ENCODE data around the gene SCN8A.

Gene SCN8A

DNA sequence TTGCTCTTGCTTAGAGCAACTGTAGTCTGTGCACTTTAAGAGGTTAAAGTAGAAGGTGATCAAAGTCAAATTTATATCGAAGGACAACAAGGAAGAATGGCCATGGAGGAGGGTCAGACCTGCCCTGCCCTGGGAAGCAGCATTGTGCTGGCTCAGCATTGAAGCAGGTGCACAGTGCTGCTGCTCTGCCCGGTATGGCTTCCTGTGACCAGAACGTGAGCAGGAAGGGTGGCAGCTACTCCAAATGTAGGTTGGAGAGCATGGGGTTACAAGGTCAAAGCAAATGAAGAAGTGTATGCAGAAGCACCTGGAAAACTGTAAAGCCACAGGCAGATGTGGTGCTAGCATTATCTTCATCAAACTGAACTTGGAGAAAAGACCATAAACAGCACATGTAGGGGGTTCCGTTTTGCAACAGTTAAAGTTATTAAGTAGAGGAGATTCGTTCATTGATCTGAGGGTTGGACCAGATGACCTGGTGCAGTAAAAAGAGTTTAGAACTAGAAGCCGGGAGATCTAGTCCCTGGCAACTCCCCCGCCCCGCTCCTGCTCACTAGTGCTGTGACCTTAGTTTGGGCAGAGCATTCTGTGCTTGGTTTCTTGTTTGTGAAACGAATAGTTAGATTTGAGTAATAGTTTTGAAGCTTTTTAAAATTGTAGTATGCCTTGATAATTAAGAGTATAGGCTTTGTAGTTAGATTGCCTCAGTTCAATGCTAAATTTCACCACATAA is 84.2 kb downstream of the SCN8A start:
- no peak for DNase-seq

DNA sequence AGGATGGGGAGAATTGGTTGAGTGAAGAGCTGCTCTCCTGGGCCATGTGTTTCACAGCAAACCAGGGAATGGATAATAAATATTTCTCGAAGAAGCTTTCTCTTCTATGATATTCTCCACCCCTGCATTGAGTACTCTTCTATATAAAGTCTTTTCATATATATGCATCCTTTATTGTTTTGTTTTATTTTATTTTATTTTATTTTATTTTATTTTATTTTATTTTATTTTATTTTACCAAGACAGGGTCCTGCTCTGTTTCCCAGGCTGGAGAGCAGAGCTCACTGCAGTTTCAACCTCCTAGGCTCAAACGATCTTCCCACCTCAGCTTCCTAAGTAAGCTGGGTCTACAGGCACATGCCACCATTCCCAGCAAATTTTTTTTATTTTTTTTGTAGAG is 85.8 kb downstream of the SCN8A start:
- no peak for DNase-seq

DNA sequence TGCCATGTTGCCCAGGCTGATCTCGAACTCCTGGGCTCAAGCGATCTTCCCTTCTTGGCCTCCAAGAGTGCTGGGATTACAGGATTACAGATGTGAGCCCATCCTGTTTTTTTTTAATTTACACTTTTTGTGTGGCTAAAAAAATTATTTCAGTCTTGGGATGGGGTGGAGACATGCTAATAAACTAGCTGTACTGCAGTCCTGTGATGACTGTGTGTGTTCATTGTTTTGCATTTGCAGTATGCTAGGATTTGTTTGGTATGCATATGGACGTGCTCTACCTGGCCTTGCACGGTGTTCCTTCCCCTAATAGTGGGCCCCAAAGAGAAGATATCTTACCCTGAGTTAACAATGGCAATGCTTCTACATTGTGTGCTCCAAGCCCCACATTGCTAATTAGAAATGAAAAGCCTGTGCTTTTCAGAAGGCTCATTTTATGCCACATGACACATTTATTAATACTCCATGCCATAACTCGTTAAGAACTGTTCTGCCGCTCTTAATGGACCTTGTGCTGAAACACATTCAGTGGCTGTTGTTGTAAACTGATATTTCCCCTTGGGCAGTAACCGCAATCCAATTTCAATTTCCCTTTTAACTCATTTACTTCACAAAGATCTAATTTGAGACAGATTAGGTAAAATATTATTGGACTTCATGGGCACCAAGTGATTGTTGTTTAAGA is 86.4 kb downstream of the SCN8A start:
- DNase-seq: no peak

DNA sequence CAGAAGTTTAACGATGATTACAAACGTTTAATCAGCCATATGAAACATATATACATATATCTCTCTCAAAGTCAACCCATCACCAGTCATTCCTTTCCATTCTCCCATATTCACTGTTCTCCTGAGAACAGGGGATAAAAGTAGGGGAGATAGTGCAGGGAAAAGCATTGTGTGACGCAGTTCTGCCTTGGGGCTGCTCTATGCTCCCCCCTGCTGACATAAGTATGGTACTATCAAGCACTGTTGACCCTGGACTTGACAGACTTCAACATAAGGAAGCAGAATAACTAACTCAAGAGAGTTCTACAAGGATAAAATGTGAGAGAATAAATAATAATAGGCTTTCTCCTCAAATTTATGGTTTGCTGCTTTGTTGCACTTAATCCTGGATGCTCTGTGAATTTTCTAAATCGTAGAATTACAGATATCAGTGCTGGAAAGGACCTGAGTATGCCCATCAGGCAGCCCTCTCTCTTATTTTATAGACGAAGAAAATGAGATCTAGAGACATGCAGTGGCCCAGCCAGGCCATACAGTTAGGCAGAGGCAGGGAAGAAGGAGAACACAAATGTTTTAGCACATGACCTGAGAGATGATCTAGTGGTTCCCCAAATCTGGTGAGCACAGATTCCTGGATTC is 87.2 kb downstream of the SCN8A start:
- no peak for DNase-seq

DNA sequence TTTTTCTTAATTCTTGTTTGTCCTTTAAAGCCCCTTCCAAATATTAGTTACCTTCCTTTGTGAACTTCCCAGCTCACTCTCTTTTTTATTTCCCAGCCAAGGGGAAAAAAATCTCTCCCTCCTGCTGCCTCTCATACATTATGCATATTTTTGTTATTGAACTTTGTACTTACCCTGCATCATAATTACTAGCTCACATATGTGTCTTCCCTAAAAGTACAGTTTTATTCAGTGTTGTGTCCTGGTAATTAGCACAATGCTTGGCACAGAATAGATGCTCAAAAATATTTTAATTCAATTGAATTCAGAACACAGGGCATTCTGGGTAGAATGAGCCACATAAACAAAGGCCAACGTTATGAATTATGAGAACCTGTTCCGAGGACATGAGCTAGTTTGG is 91.9 kb downstream of the SCN8A start:
- DNase-seq: no peak

DNA sequence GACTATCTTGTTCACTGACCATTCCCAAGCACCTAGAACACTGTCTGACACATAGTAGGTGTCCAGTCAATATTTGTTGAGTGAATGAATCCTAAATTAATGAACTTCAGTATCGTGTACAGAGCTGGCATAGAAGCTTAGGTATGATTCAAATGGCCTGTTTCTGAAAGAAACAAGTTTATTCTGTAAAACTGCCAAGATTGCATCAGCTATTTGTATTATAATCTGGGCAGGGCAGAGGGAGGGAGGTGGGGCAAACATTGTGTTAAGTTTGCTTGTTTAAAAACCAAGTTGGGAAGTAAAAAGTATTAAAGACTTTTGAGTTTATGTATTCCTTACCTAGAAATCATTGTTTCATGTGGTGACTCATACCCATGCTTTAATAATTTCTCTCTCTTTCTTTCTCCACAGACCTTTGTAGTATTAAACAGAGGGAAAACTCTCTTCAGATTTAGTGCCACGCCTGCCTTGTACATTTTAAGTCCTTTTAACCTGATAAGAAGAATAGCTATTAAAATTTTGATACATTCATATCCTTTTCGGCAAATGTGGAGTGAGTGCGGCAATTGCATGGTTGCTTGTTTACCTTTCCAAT is 92.8 kb downstream of the SCN8A start:
- no peak for DNase-seq

DNA sequence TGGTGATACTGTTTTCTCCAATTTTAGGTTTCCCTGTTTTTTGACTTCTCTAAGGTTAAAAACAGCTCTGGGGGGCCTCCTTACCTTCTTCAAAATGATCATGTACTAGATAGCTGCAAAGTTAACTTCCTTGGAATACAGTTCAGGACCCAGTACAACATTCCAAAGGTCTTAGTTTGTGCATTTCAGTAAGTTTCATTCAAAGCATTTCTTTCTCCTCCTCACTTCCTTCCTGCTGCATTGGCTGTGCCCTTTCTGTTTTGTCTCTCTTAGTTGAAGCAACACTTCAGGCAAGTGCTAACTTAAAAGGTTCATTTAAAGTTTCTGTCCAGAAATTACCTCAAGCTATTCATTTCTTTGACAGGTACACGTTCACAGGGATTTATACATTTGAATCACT is 95.7 kb downstream of the SCN8A start:
- no peak for DNase-seq

DNA sequence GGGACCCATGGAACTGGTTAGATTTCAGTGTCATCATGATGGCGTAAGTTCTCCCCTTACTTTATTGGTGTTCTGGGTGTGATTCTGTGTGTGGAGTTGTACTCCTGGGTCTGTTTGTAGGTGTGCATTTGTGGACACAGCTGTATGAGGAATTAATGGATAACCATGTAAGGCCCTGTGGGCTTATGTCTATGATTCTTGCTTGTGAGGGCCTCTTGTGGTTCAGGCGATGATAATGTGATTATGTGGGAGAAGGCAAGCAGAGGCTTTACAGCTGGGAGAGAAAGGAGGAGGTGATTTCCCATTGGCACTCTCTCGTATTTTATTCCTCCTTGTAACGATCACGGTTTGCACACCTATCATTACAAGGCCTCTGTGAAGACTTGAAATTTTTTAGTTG is 96.1 kb downstream of the SCN8A start:
- no peak for DNase-seq

DNA sequence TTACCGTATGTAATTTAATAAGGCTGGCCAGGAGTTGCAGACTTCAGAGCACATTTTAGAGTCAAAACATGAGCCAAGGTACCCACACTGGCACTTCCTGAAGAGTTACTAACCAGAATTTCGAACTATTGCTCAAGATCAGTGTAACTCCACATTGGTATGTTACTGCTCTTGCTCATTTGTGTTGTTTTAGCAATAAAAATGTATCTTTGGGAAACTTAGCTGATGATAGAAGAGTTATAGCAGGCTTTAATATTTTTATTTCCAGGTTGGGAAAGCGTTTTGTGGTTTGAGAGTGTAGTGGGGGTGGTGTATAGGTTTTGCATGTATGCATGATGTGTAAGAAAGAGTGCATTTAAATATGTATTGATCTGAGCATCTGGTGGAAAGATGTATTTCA is 96.6 kb downstream of the SCN8A start:
- no peak for DNase-seq

DNA sequence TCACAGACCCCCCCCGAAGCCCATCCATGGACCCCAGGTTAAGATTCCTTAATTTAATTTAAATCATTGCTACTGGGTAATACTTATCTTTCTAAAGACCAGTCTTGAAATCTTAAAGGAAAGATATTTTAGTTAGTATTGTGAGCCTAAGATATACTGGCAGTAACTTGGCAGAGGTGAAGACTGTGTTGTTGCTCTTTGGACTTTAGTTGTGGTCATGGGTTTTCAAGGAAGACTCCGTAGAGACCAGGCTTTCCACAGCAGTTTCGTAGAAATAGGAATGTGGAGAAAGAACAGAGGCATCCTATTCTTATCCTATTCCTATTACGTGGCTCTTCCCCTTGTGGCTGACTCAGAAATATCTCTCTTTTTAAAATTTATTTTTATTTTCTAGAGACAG is 99.0 kb downstream of the SCN8A start:
- no peak for DNase-seq

DNA sequence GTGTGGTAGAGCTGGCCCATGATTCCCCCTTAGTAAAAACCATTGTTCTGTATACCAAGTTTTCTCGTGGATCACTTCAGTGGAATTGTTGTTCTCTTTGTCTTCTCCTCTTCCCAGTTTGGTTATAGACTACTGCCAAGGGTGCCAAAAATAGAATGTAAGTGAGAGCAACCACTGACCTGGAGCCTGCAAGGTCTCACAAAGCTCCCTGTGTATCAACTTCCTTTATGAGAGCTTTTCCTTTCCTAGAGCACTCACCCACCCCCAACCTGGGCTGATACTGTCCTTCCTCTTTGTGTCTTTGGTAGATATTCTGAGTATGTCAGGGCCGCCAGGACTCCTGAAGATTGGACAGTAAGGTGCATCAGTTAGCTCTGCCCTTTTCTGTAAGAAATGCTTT is 101.0 kb downstream of the SCN8A start:
- DNase-seq: no peak

DNA sequence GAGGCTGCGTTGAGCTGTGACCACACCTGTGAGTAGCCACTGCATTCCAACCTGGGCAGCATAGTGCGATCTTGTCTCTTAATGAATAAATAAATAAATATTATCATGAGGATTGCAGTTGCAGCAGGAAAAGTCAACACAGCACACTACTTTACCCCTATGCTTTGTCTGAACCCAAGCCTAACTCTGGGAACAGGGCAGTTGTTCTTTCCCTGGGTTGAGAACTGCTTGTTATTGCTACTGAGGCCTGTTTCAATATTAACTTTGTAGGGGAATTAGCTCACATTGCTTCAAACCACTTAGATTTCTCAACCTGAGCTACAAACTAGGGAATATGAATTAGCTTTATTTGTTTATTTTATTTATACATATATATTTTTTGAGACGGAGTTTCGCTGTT is 102.5 kb downstream of the SCN8A start:
- DNase-seq: no peak

DNA sequence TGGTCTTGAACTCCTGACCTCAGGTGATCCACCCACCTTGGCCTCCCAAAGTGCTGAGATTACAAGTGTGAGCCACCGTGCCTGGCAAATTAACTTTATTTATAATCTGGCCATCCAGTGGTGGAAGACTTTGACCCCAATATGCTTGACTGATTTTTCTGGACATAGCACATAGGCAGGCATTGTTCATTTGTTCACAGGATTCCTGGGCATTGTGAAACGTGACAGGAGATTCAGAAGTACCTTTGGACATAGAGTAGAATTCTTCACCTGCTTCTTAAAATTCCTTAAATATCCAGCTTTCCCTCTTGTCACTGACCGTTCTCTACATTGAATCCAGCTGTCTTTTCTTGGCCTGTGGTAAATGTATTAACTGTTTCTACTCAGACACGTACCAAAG is 103.1 kb downstream of the SCN8A start:
- no peak for DNase-seq

DNA sequence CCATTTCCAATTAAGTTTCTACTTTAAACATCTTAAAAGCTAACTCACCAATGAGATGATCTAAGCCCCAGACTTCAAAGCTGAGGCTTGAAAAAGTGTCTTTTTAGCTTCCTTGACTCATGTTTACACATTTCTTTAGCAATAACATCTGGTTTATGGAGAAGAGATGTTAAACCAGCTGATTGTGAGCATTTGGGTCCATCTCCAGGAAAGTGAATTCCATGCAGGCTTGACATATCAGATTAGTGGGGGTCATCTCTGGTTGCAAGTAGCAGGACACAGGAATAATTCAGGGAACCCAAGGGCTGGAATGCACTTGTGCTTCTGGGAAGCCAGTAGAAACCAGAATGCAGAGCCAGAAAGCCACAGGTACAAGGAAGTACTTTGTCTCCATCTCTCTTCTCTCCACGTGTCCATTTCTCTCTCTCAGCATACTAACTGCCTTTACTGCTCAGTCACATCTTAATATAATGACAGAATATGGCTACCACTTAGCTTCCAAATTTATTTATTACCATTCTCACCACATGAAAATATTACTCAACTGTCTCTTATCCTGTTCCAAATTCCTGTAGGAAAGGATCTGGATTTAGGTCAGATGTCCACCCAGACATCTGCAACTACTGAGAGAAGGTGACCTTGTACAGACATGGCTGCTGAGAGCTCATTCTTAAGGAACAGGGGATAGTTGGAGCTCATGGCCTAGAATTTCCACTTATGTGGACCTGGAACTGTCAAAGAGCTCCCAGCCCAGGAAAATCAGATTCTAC is 104.4 kb downstream of the SCN8A start:
- no peak for DNase-seq

DNA sequence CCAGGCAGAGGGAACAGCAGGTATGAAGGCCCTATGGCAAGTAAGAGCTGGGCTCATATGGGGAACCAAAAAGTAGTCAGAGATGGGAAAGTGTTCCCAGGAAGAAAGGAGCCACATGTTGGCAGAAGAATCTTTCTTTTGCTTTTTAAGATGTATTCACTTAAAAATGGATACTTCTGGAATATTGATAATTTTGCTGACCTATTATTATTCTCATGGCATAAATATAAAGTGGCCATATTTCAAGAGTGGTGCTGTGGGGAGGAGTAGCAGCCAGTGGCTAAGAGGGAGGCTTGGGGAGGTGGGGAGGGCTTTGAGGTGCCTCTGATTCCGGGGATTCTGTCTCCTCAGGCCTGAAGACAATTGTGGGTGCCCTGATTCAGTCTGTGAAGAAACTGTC is 108.2 kb downstream of the SCN8A start:
- DNase-seq: no peak

DNA sequence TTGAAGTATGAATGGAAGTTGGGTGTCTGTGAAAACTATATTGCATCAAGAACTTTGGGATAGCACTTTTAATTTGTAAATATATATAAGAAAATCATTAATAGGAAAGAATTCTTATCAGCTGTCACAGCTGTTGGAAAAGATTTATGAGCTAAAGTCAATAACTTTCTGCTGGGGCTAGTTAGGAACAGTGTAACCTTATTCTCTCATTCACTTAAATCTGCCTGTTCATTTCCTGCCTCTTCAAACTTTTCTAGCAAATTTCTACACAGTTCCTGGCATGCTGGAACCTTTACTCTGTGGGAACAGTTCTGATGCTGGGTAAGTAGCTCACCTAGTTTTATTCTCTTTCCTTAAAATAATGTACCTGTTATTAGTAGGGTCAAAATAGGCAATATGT is 109.9 kb downstream of the SCN8A start:
- no peak for DNase-seq

DNA sequence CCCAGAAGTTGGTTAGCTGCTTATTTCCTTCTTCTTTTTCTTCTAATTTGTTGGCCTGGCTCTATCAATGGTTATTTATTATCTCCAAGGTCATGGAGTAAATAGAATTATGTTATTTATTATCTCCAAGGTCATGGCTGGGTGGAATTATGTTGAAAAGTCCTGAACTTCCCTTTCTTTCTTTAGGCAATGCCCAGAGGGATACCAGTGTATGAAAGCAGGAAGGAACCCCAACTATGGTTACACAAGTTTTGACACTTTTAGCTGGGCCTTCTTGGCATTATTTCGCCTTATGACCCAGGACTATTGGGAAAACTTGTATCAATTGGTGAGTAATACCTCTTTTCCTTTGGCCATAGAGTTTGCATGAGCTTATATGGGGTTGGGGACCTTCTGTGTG is 111.6 kb downstream of the SCN8A start:
- no peak for DNase-seq

DNA sequence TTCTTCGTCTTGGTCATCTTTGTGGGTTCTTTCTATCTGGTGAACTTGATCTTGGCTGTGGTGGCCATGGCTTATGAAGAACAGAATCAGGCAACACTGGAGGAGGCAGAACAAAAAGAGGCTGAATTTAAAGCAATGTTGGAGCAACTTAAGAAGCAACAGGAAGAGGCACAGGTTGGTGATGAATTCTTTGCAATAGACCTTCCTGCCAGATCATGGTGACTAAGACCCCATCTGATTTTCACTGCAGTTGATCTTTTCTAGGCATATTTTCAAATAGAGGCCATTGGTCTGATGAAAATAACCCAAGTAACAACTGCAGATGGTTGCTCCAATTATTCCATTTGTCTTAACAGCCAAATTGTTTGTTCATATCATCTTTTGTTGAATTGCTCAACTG is 114.4 kb downstream of the SCN8A start:
- DNase-seq: no peak

DNA sequence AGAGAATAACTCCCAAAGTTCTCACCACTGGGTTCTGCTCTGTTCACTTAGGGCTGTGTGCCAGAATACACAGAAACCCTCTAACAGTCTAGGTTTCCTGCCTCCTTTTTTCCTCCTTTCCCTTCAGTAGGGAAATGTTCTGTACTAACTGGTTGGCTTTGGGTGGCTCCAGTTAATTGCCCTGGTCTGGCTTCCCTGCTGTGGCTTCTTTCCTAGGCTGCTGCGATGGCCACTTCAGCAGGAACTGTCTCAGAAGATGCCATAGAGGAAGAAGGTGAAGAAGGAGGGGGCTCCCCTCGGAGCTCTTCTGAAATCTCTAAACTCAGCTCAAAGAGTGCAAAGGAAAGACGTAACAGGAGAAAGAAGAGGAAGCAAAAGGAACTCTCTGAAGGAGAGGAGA is 115.2 kb downstream of the SCN8A start:
- no peak for DNase-seq

DNA sequence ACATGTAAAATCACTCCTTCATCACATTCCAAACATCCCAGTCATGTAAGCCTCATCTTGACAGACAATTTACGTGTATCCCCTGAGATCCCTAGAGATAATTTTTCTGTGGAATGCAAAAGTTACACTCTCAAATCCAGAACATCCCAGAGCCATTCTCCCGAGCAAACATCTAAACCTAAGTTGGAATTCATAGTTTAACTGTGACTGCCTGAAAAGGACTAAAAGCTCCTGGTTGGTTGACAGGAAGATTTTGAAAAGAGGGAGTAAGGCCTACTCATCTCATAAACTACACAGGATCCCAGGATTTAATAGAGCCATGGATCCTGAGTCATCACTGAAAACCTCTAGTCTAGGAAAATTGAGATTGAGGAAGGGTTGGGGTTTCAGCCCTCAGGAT is 123.6 kb downstream of the SCN8A start:
- DNase-seq: no peak

DNA sequence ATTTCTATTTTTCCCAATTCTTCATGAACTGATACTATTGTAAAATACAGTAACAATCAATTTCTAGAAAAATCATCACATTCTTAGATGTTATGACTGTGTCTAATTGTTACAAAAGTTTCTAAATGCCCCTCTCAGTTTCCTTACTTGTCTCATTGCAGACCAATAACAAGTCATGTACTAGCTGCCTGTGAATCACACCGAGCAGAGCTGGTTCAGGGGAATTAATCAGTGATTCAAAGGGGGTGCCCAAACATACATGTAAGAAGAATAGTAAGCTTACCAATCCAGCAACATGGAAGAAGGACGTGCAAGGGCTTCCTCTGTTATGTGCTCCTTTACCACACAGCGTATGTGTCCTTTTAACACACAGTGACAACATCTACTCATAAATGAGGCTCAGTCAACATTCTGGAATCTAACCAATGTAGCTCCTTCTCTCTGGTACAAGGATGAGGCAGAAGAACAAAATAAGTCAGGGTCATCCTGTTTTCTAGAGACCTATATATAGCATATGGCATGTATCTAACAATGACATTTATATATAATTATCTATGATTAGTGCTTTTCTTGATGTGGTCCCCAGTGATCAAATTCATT is 126.4 kb downstream of the SCN8A start:
- DNase-seq: no peak

DNA sequence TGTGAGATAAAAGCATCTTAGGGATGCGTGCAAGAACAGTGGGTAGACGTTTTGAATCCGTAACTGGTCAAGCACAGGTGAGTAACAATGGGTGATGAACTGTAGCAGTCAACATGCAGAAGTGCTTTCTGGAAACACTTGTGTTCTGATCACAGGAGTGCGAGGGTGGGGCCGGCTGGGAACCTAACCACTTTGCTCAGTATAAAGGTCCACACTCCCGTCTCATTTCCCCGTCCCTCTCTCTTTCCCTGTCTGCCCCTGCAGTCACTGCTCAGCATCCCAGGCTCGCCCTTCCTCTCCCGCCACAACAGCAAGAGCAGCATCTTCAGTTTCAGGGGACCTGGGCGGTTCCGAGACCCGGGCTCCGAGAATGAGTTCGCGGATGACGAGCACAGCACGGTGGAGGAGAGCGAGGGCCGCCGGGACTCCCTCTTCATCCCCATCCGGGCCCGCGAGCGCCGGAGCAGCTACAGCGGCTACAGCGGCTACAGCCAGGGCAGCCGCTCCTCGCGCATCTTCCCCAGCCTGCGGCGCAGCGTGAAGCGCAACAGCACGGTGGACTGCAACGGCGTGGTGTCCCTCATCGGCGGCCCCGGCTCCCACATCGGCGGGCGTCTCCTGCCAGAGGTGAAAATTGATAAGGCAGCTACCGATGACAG is 130.4 kb downstream of the SCN8A start:
- DNase-seq: no peak
